Measurements from ENCODE around the gene DLK1.

DNA sequence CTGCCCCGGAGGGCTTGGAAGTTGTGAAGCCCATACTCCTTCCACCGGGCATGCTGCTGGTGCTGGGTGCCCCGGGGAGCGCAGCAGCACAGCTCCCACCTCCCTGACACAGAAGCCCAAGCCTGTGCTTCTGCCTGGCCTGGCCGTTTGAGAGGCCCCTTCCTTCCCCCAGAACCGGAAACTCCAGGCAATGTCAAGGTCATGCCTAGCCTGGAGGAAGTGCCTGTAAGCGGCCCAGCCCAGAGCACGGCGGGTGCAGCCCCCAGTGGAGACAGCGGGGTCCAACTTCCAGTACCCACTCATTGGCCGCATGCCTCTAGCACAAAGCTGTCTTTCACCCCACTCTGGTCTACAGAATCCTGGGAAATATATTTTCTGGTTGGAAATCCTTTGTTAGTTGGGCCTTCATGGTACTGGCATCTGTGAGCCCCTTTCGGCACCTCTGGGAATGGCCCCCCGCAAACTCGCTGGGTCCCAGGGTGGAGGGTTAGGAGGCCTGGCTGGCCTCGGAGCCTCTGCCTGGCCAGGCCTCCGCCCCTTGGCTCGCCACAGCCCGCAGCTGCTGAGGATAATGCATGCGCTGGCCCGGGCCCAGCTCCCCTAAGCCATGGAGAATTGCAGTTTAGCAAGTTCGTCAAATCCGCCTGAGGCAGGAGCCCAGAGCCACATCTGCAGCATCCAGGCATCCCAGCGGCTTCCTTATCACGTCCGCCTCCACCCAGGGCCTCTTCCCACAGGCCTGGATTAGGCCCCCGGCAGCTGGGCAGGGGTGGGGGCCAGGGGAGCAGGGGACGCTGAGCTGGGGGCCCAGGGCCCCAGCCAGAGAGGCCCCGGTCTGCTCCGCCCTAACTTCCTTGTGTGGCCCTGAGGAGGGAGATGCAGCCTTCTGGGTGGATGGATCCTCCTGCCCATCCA, 48.9 kb upstream of the DLK1 start:
- TF ChIP-seq, protein P1, sequence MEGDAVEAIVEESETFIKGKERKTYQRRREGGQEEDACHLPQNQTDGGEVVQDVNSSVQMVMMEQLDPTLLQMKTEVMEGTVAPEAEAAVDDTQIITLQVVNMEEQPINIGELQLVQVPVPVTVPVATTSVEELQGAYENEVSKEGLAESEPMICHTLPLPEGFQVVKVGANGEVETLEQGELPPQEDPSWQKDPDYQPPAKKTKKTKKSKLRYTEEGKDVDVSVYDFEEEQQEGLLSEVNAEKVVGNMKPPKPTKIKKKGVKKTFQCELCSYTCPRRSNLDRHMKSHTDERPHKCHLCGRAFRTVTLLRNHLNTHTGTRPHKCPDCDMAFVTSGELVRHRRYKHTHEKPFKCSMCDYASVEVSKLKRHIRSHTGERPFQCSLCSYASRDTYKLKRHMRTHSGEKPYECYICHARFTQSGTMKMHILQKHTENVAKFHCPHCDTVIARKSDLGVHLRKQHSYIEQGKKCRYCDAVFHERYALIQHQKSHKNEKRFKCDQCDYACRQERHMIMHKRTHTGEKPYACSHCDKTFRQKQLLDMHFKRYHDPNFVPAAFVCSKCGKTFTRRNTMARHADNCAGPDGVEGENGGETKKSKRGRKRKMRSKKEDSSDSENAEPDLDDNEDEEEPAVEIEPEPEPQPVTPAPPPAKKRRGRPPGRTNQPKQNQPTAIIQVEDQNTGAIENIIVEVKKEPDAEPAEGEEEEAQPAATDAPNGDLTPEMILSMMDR (conservative IDR thresholded peaks at IDR 0.05; ENCODE audit: low read length), result no peak
- TF ChIP-seq EZH2phosphoT487 (IDR thresholded peaks at IDR 0.05; ENCODE audit: borderline replicate concordance, low read depth, low read length), result no peak

All from OCI-LY7 (cell line).